Breast epithelium (tissue), 3 donors: Measurements from ENCODE around the gene SHISA6.

ENCODE experiments used
- POLR2A ChIP-seq: fragments of 450-650 bp; IDR thresholded peaks from one replicate; pipeline ENCODE4 v1.6.1; 2016; ENCODE audit warnings: antibody characterized with exemption, mild to moderate bottlenecking, moderate library complexity
- TF ChIP-seq, protein P1 (sequence below), 3 donors: fragments of 450-650 bp; IDR thresholded peaks; one replicate each; pipeline ENCODE4 v1.5.1; 2016 to 2017; ENCODE audit warnings: antibody characterized with exemption in 3 of 3, mild to moderate bottlenecking in 3 of 3, moderate library complexity in 3 of 3

DNA sequence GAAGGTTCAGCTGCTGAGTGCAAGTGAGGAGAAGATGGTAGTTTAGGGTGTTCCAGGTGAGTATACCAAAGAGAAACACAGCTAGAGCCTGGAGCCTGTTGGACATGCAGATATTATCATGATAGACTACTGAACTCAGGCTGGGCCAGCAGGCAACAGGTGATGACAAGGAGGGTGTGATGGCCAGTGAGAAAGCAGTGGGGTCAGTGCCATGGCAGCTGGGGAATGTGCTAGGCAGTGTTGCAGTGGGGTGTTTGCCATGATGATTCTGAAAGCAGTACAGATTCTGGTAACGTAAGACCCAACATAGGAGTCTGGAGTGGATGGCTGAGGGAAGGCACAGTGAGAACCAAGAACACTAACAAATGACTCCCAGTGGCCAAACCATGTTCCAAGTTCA is 57.4 kb downstream of the SHISA6 start:
- TF ChIP-seq, protein P1, sequence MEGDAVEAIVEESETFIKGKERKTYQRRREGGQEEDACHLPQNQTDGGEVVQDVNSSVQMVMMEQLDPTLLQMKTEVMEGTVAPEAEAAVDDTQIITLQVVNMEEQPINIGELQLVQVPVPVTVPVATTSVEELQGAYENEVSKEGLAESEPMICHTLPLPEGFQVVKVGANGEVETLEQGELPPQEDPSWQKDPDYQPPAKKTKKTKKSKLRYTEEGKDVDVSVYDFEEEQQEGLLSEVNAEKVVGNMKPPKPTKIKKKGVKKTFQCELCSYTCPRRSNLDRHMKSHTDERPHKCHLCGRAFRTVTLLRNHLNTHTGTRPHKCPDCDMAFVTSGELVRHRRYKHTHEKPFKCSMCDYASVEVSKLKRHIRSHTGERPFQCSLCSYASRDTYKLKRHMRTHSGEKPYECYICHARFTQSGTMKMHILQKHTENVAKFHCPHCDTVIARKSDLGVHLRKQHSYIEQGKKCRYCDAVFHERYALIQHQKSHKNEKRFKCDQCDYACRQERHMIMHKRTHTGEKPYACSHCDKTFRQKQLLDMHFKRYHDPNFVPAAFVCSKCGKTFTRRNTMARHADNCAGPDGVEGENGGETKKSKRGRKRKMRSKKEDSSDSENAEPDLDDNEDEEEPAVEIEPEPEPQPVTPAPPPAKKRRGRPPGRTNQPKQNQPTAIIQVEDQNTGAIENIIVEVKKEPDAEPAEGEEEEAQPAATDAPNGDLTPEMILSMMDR (IDR thresholded peaks at IDR 0.05): no peak
- no peak for TF ChIP-seq POLR2A
